Transverse colon (tissue), 4 donors: ENCODE measurements around the gene GMPR. TPM values are rescaled to one million over a fixed set of nuclear protein-coding genes. Genes with fewer than 3 reads are reported as not detected.
"Not testable (repeated sequence)": the region's sequence is repeated elsewhere in the genome, so short reads cannot be mapped to it uniquely, and the experiment has no call there.

Source experiments
- DNase-seq: peaks from one replicate; pipeline ENCODE4 v3.0.0-alpha.2; 2019
- H3K27ac ChIP-seq, 4 donors: fragments of 200-600 bp; sonication (generic); 2 replicates each; pipeline ENCODE4 v1.5.1; 2016 to 2018; ENCODE audit warnings: inconsistent platforms in 4 of 4
- H3K27me3 ChIP-seq: fragments of 200-600 bp; sonication (generic); 2 replicates; pipeline ENCODE4 v1.5.1; 2017; ENCODE audit warnings: inconsistent platforms
- H3K36me3 ChIP-seq, 4 donors: fragments of 200-600 bp; sonication (generic); 2 replicates each; pipeline ENCODE4 v1.5.1; 2017 to 2019; ENCODE audit warnings: inconsistent platforms in 4 of 4
- H3K4me1 ChIP-seq, 4 donors: fragments of 200-600 bp; sonication (generic); 2 replicates each; pipeline ENCODE4 v1.5.1; 2017 to 2020; ENCODE audit warnings: inconsistent platforms in 4 of 4
- H3K4me3 ChIP-seq, 4 donors: fragments of 200-600 bp; sonication (generic); 1 replicate in 1 of 4; 2 replicates in 3 of 4; pipeline versions ENCODE4 v1.5.1 to v1.6.1; 2017 to 2019; ENCODE audit warnings: inconsistent platforms in 4 of 4
- H3K9me3 ChIP-seq, 2 donors: fragments of 200-600 bp; sonication (generic); 2 replicates each; pipeline ENCODE4 v1.5.1; 2017 to 2019; ENCODE audit warnings: inconsistent platforms in 2 of 2
- CTCF ChIP-seq, 5 experiments: fragments of 200-600 bp in 3 of 5; fragments of 450-650 bp in 2 of 5; sonication (generic) in 3 of 5; IDR thresholded peaks; 1 replicate in 2 of 5; 2 replicates in 3 of 5; pipeline ENCODE4 v1.5.1; 2016 to 2017; ENCODE audit warnings: antibody characterized with exemption in 5 of 5, inconsistent platforms in 3 of 5, mild to moderate bottlenecking in 2 of 5, moderate library complexity in 1 of 5
- EP300 ChIP-seq: sonication (generic); formaldehyde crosslinking; IDR thresholded peaks from one replicate; pipeline ENCODE4 v1.6.1; 2017; ENCODE audit warnings: antibody characterized with exemption, low read depth
- POLR2A ChIP-seq: fragments of 450-650 bp; IDR thresholded peaks from one replicate; pipeline ENCODE4 v1.6.1; 2016; ENCODE audit warnings: antibody characterized with exemption, mild to moderate bottlenecking, moderate library complexity
- POLR2AphosphoS5 ChIP-seq, 3 donors: sonication (generic); formaldehyde crosslinking; IDR thresholded peaks; one replicate each; pipeline ENCODE4 v1.6.1; 2016; ENCODE audit warnings: antibody characterized with exemption in 3 of 3
- WGBS, 2 donors: methylation state at CpG; one replicate each; pipeline ENCODE4 v1.1.5; 2018; ENCODE audit warnings: low coverage in 1 of 2; 5-methylcytosine and 5-hydroxymethylcytosine counted together
- in situ Hi-C, 4 donors: fragments of 200-750 bp; cut with MboI; loops; one replicate each; pipeline versions ENCODE4 v1.15.0 to v1.15.1; 2017; ENCODE audit warnings: low sequenced_read_pairs in 3 of 4, low pct_ligation_motif_present in 1 of 4, low pct_unique_long_range_greater_than_20kb in 1 of 4
- intact Hi-C: fragments of 100-400 bp; cut with DNase I; formaldehyde crosslinking; loops from one replicate; pipeline ENCODE4 v1.15.1; 2023; ENCODE audit warnings: low total_unique reads
- total RNA-seq, 4 donors: library from RNA; depleted of rRNA; stranded (reverse); fragments of >200 nt; gene quantifications; one replicate each; pipeline ENCODE4 v1.1.0, GENCODE V29; 2016

The GMPR gene
- total RNA-seq, 4 donors from 2014 or later, result 4.4 to 5.1 (median 4.5) TPM; not detected in 1

- H3K9me3 ChIP-seq, result no peaks in the 10 kb centered on the region
- no peak overlapping the region for H3K4me3 ChIP-seq
- intact Hi-C loops, result no loop called here
- TF ChIP-seq POLR2A, result no peak
- TF ChIP-seq EP300, result no peak
- no peak for TF ChIP-seq CTCF (IDR thresholded peaks at IDR 0.05)
- no peak for TF ChIP-seq POLR2AphosphoS5 (IDR thresholded peaks at IDR 0.05)
- no peaks in the 10 kb centered on the region for H3K4me1 ChIP-seq
- 79 to 81% methylated on average over 2 to 3 of the region's 3 CpGs for WGBS, 2 donors
- no peaks in the 10 kb centered on the region for H3K27me3 ChIP-seq
- no peaks in the 10 kb centered on the region for H3K36me3 ChIP-seq
- H3K27ac ChIP-seq, result no peak overlapping the region
- DNase-seq, result no peak
- in situ Hi-C loops, result no loop called here
These were observed 15.6 kb upstream of the GMPR start for GRCh38 chr6:16222826-16223225.

- in situ Hi-C loops (no loop called here), intact Hi-C loops (no loop called here)
- H3K27me3 ChIP-seq, result no peaks in the 10 kb centered on the region
- TF ChIP-seq EP300 (no peak), POLR2A (no peak), CTCF (IDR thresholded peaks at IDR 0.05) (no peak), POLR2AphosphoS5 (IDR thresholded peaks at IDR 0.05) (no peak)
- DNase-seq, result no peak
- H3K36me3 ChIP-seq, result no peaks in the 10 kb centered on the region
- H3K27ac ChIP-seq, result no peak overlapping the region
- H3K4me1 ChIP-seq, result no peaks in the 10 kb centered on the region
- whole genome bisulfite sequencing, 2 donors, result 90 to 100% methylated on average over 4 to 7 of the region's 7 CpGs
- H3K9me3 ChIP-seq, result no peaks in the 10 kb centered on the region
- no peak overlapping the region for H3K4me3 ChIP-seq
These were observed 15.0 kb upstream of the GMPR start for GRCh38 chr6:16223362-16223761.

GRCh38 chr6:16224409-16224808, 14.0 kb upstream of the GMPR start:
- Histone ChIP-seq H3K27ac (no peak overlapping the region), H3K4me1 (peaks cover 5 to 9% (median 6%) of the 10 kb centered on the region in 4 donors), H3K27me3 (no peaks in the 10 kb centered on the region), H3K4me3 (no peak overlapping the region), H3K9me3 (no peaks in the 10 kb centered on the region), H3K36me3 (no peaks in the 10 kb centered on the region)
- intact Hi-C loops, result no loop called here
- in situ Hi-C loops, result no loop called here
- 69 to 83% methylated on average over 3 to 8 of the region's 8 CpGs for WGBS, 2 donors
- DNase-seq, result no peak
- TF ChIP-seq POLR2AphosphoS5 (IDR thresholded peaks at IDR 0.05) (no peak), POLR2A (no peak), CTCF (IDR thresholded peaks at IDR 0.05) (no peak), EP300 (no peak)

GRCh38 chr6:16225062-16225731, 13.2 kb upstream of the GMPR start:
- in situ Hi-C loops, DNase-seq, H3K27me3 ChIP-seq, H3K36me3 ChIP-seq, intact Hi-C loops, H3K27ac ChIP-seq, H3K4me3 ChIP-seq, H3K9me3 ChIP-seq: not testable (repeated sequence)
- 25 to 76% methylated on average over 1 to 3 of the region's 3 CpGs for WGBS, 2 donors
- peaks cover 5 to 16% (median 9%) of the 10 kb centered on the region in 4 donors for H3K4me1 ChIP-seq

GRCh38 chr6:16226117-16227047, 12.0 kb upstream of the GMPR start:
- 93% methylated on average over 17 of the region's 23 CpGs; no CpG with 5 or more reads in 1 of the 2 donors for WGBS, 2 donors

More at GRCh38 chr6:16226117-16227047, 12.0 kb upstream of the GMPR start:
- H3K27me3 ChIP-seq, intact Hi-C loops, H3K36me3 ChIP-seq, in situ Hi-C loops, H3K4me3 ChIP-seq, H3K27ac ChIP-seq, H3K9me3 ChIP-seq, DNase-seq: not testable (repeated sequence)
- peaks cover 5 to 16% (median 9%) of the 10 kb centered on the region in 4 donors for H3K4me1 ChIP-seq
